DMS79 (cell line): ENCODE data around the gene PAQR9.

ENCODE experiments used
- DNase-seq: peaks from one replicate; lab custom pipeline; 2025; lab: John Stamatoyannopoulos, UW

Gene PAQR9

GRCh38 chr3:142982038-142982773, 18.7 kb upstream of the PAQR9 start:
- DNase-seq: no peak

GRCh38 chr3:142981108-142981507, 17.6 kb upstream of the PAQR9 start:
- DNase-seq: no peak

- no peak for DNase-seq
These were observed 13.9 kb upstream of the PAQR9 start for GRCh38 chr3:142977399-142977728.

- no peak for DNase-seq
These were observed 13.3 kb upstream of the PAQR9 start for GRCh38 chr3:142976621-142977398.

- DNase-seq: no peak
These were observed 12.0 kb upstream of the PAQR9 start for GRCh38 chr3:142975316-142975995.

GRCh38 chr3:142973217-142974009, 9.9 kb upstream of the PAQR9 start:
- DNase-seq: no peak

- DNase-seq: no peak
These were observed 8.7 kb upstream of the PAQR9 start for GRCh38 chr3:142972092-142972753.

- DNase-seq: no peak
These were observed 8.0 kb upstream of the PAQR9 start for GRCh38 chr3:142971431-142971830.

- no peak for DNase-seq
These were observed 5.0 kb upstream of the PAQR9 start for GRCh38 chr3:142968319-142969025.

GRCh38 chr3:142966808-142967207, 3.3 kb upstream of the PAQR9 start:
- no peak for DNase-seq

GRCh38 chr3:142965581-142965980, 2.1 kb upstream of the PAQR9 start:
- DNase-seq: no peak

- DNase-seq: no peak
These were observed 299 bp downstream of the PAQR9 start for GRCh38 chr3:142963234-142963515.

- no peak for DNase-seq
These were observed 797 bp downstream of the PAQR9 start for GRCh38 chr3:142962520-142963233.

- no peak for DNase-seq
These were observed 1.3 kb downstream of the PAQR9 start for GRCh38 chr3:142962175-142962519.

GRCh38 chr3:142961539-142961938, 1.9 kb downstream of the PAQR9 start:
- no peak for DNase-seq

GRCh38 chr3:142960322-142960850, 3.1 kb downstream of the PAQR9 start:
- DNase-seq: no peak

GRCh38 chr3:142958707-142959106, 4.8 kb downstream of the PAQR9 start:
- DNase-seq: no peak

- no peak for DNase-seq
These were observed 10.0 kb downstream of the PAQR9 start for GRCh38 chr3:142953443-142953842.

- DNase-seq: no peak
These were observed 10.9 kb downstream of the PAQR9 start for GRCh38 chr3:142952272-142953193.
